GM18517 (cell line): ENCODE results near the gene MPI.
"Not testable (repeated sequence)": the region's sequence is repeated elsewhere in the genome, so short reads cannot be mapped to it uniquely, and the experiment has no call there.

Experiments
- ATAC-seq: cut with Tn5 transposase; IDR thresholded peaks from one replicate; pipeline ENCODE4 v1.9.1; 2021; ENCODE audit warnings: mild to moderate bottlenecking, moderate library complexity; ENCODE audit not compliant: unreplicated experiment

The MPI gene

DNA sequence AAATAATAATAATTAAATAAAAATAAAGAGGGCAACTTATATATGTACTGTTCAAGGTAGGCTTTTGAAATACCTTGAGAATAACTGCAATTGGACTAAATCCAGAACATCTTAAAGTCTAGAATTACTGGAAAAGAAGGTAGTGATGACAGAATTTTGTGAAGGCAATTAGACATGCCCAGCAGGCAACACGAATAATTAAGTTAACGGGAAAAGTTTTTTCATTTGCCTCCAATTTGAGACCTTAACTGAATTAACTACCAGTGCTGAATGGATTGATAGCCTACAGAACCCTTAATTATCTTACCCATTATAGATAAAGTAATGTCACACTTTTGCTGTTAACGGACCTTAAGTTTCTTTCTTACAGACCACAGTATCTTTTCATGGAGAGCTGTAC is 34.7 kb downstream of the MPI start:
- ATAC-seq: no peak

DNA sequence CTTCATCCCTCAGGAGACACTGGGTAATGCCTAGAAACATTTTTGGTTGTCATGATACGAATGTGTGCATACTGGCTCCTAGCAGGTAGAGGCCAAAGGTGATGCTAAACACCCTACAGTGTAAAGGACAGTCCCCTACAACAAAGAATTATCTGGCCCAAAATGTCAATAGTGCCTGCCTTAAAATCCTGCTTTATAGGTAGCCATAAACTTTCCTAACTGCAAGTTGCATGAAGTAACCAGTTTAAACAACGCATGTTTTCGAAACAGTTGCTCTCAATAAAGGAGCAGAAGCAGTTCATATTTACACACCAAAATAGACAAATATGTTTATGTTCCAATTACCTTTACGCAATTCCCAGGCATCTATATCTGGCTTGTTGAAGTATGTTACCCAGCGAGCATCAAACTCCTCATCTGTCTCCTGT is 38.9 kb downstream of the MPI start:
- ATAC-seq: no peak

- no peak for ATAC-seq
These were observed 43.7 kb downstream of the MPI start for GRCh38 chr15:74933573-74933972.

- not testable (repeated sequence) for ATAC-seq
These were observed 45.4 kb downstream of the MPI start for GRCh38 chr15:74935193-74935592.

GRCh38 chr15:74937272-74937589 is 47.4 kb downstream of the MPI start:
- no peak for ATAC-seq

DNA sequence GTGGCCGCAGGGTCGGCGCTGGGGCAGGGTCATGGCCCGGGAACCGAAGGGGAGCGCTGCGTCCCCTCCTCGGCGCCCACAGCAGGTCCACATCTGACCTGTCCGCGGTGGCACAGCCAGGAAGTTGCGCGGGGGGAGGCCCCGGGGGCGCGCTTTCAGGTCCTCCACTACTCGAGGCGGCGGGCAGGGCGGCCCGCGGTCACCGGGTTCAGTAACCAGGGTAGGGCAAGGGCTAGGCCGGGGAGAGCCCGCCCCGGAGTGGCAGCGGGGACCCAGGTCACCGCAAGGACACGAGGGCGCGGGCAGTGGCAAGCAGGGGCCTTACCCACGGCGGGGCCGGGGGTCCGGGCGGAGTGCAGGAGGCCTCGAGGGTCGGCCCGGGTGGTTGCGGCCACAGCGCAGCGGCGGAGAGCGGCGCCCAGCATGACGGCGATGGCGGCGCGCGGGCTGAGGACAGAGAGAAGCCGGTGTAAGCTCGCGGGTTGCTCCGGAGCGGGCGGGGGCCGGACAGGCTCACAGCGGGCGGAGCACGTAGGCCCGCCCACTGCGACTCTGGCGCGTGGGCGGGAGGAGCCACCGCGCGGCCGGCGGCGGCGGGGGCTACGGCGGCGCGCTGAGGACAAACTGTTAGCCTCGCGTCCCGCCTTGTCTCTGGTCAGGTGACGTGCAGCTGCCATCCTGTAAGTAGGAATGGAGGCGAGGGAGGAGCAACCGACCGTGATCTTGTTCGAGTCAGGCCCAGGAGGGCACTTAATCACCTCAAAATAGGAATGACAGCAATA is 47.9 kb downstream of the MPI start, which contains the start of gene COX5A:
Gene COX5A (minus strand): TSS at position 484 of the 782 bp plus-strand sequence. CDS start 59 bp downstream, at position 425.
- peak; percentile 84 for ATAC-seq

- no peak for ATAC-seq
These were observed 60.5 kb downstream of the MPI start for GRCh38 chr15:74950078-74950908.

DNA sequence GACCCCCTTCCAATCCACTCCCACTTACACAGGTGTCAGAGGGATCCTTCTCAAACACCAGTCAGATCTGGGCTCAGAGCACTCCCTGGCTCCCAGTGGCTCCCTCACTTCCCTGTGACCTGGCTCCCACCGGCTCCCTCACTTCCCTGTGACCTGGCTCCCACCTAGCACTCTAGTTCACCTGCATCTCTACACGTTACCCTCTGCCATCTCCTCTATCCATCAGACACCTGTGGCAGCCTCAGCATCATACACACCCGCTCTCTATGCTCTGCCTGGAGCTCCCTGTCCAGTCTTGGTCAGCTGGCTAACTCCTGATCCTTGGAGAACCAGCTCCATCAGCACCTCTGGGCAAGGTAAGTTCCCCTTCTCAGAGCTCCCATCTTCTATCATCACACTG is 61.2 kb downstream of the MPI start:
- ATAC-seq: no peak
